ENCODE measurements around the gene HDDC2.

- TF ChIP-seq CTCF (IDR thresholded peaks at IDR 0.05; ENCODE audit: insufficient read depth, low read length, poor library complexity, severe bottlenecking) (no peak), EZH2phosphoT487 (conservative IDR thresholded peaks at IDR 0.05; ENCODE audit: low read length) (no peak)
Observed at GRCh38 chr6:125274935-125275334, 26.8 kb downstream of the HDDC2 start.

Data from SU-DHL-6 (cell line).